NCI-H446 (cell line): Measurements from ENCODE around the gene NUDT22.

Experiments
- DNase-seq, 2 experiments: peaks; one replicate each; lab custom pipeline; 2025; lab: John Stamatoyannopoulos, UW

The NUDT22 gene

GRCh38 chr11:64255135-64256128 lies 29.4 kb downstream of the NUDT22 start:
- no peak for DNase-seq

GRCh38 chr11:64256300-64256699 lies 30.2 kb downstream of the NUDT22 start:
- no peak for DNase-seq

DNA sequence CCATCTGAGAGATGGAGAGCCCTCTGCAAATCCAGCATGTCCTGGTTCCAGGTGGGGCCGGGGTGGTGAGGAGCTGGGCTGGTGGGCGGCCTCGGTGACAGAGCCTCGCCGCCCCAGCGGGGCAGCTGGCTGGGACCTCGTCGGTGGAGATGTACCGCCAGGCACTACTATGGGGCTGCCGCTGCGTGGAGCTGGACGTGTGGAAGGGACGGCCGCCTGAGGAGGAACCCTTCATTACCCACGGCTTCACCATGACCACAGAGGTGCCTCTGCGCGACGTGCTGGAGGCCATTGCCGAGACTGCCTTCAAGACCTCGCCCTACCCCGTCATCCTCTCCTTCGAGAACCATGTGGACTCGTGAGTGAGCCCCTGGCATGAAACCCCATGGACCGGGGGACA lies 32.3 kb downstream of the NUDT22 start:
- no peak for DNase-seq

DNA sequence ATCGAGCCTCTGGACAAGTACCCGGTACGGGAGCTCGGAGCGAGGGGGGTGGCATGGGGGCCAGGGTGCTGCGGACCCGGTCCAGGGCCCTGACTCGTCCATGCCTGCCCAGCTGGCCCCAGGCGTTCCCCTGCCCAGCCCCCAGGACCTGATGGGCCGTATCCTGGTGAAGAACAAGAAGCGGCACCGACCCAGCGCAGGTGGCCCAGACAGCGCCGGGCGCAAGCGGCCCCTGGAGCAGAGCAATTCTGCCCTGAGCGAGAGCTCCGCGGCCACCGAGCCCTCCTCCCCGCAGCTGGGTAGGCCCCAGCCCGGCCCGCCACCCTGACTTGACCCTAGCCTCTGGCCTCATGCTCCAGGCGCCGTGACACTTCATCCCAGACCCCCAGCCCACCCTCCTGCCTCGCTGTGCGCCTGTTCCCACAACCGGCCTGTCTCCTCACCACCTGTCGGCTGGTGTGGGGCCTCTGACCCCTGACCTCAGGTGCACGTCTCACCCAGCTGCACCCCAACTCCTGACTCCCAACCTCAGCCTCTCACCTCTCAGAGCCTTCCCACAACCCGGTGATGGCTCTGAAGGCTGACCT lies 33.0 kb downstream of the NUDT22 start:
- no peak for DNase-seq

- DNase-seq, result no peak
Observed at GRCh38 chr11:64259533-64260067, 33.5 kb downstream of the NUDT22 start.

- no peak for DNase-seq
Observed at GRCh38 chr11:64260147-64260708, 34.2 kb downstream of the NUDT22 start.

DNA sequence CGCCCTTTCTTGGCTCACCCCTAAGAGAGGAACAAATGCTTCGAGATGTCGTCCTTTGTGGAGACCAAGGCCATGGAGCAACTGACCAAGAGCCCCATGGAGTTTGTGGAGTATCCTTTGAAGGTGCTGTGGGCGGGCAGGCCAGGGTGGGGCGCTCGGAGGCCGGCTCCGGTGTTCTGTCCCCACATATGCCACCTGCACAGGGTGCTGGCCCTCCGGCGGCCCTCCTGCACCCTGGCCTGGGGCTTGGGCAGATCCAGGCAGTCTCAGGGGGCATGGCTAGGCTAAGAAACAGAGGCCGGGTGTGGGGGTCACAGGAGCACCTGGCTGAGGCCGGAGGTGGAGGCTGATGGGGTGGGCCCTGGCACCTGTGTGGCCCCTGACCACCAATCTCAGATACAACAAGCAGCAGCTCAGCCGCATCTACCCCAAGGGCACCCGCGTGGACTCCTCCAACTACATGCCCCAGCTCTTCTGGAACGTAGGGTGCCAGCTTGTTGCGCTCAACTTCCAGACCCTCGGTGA lies 35.5 kb downstream of the NUDT22 start:
- DNase-seq, result no peak

GRCh38 chr11:64262271-64263002 lies 36.4 kb downstream of the NUDT22 start:
- no peak for DNase-seq

DNA sequence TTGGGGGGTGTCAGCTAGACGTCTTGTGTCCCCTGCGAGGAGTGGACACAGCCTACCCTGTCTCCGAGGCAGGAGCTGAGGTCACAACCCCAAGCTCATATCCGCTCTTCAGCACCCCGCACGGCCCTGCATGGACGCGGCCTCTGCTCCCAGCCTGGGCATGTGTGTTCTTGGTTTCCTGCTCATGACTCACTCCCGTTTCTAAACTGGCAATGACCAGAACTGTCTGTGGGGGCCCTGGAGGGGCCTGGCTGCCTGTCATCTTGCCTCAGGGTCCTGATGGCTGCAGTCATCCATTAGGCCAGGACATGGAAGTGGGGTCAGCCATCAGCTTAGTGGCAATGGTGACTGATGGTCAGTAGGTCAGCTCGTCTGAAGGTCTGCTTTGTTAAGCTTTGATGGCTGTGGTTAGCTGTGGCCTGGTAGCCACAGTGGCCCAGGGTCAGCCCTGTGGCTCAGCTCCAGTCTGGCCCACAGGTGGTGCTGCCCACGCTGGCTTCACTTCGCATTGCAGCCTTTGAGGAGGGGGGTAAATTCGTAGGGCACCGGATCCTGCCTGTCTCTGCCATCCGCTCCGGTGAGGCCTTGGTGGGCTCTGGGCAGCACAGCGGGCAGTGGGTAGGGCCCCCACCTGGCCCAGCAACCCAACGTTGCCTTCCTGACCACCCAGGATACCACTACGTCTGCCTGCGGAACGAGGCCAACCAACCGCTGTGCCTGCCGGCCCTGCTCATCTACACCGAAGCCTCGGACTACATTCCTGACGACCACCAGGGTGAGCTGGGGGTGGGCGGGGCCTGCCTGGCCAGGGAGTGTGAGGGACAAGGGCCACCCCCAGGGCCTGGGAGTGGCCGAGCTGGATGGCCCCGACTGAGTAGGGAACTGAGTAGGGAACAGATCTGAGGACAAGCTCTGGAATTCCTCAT lies 37.2 kb downstream of the NUDT22 start:
- no peak for DNase-seq

- DNase-seq, result no peak
Observed at GRCh38 chr11:64263947-64264317, 37.9 kb downstream of the NUDT22 start.

DNA sequence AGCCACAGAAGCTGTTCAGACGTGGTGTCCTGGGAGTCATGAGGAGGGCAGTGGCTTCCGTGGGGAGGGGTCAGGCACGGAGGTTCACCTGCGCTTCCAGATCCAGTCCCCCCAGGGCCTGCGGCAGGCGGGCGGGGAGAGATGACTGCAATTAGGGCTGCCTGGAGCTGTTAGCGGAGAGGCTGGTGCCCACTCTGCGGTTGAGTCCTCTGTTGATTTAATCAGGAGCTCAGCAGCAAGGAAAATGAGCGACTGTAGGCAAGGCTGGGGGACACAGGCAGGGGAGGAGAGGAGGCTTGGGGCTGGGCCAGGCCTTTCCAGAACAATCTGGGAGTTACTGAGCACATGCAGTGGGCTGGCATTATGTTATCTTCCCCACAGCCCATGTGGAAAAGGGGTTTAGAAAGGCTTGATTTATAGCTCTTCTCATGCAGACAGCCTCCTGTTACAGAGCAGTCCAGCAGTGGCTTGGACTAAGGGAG lies 38.3 kb downstream of the NUDT22 start:
- no peak for DNase-seq

DNA sequence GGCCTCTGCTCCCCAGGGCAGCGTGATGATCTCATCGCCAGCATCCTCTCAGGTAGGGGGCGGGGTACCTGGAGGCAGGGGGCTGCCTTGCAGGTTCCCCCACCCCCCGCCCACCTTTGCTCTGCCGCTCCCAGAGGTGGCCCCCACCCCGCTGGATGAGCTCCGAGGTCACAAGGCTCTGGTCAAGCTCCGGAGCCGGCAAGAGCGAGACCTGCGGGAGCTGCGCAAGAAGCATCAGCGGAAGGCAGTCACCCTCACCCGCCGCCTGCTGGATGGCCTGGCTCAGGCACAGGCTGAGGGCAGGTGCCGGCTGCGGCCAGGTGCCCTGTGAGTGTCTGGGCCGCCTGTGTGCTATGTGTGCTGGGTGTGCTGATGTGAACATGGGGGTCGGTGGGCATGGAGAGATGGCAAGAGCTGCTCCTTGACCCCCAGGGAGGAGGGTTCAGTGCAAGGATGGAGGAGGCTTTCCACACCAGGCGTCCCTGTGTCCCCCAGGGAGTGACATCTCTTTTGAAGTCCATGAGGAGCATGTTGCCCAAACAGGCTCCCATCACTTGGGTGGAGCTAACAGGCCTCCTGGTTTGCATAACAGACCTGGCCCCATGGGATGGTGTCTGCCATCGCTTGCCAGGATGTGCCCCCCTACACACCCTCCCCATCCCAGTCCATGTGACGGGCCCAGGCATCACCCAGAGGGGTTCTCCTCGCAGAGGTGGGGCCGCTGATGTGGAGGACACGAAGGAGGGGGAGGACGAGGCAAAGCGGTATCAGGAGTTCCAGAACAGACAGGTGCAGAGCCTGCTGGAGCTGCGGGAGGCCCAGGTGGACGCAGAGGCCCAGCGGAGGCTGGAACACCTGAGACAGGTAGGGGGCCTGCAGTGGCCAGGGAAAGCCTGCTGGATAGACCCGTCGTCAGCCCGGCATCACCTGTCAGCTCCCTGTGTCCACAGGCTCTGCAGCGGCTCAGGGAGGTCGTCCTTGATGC lies 39.4 kb downstream of the NUDT22 start:
- DNase-seq, result no peak

DNA sequence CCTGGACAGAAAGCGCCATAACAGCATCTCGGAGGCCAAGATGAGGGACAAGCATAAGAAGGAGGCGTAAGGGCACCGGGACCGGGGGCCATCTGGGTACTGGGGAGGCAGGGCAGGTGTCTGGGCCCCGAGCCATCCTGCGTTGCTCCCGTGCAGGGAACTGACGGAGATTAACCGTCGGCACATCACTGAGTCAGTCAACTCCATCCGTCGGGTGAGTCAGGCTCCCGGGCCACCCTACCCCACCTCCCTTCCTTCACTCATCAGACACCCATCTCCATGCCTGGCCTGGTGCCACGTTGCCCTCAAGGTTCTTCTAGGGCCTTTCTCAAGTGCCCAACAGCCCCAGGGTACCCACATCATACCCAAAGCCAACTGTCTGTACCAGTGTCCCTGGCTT lies 40.3 kb downstream of the NUDT22 start:
- no peak for DNase-seq

DNA sequence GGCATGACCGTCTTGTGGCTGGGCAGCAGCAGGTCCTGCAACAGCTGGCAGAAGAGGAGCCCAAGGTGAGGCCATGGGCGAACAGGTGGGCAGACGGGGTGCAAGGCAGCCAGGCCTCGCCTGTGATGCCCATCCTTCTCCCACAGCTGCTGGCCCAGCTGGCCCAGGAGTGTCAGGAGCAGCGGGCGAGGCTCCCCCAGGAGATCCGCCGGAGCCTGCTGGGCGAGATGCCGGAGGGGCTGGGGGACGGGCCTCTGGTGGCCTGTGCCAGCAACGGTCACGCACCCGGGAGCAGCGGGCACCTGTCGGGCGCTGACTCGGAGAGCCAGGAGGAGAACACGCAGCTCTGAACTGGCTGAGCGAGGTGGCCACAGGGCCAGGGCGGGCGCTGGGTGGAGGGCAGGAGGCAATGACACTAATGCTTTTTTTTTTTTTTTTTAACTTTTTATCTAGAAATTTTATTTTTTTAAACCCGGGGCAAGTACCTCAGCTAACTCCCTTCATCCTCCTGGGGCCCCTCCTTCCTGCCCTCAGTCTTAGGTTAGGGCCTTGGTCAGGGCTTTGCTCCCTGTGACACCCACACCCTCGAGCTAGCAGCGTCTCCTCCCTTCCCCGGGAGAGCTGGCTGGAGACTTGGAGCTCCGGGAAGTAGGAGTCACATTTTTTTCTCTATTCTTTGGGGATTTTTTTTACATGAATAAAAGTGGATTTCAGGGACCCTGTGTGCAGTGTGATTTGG lies 41.3 kb downstream of the NUDT22 start:
- no peak for DNase-seq

GRCh38 chr11:64268025-64268892 lies 42.2 kb downstream of the NUDT22 start:
- DNase-seq, result peak in 1 of 2 experiments; percentile 68

GRCh38 chr11:64268893-64269539 lies 42.9 kb downstream of the NUDT22 start:
- DNase-seq, result no peak
